ENCODE data around the gene MAP1B.

GRCh38 chr5:72109625-72110024 is 2.4 kb downstream of the MAP1B start:
- no peak for TF ChIP-seq ARNT (IDR thresholded peaks at IDR 0.05)
- TF ChIP-seq FOXK2 (IDR thresholded peaks at IDR 0.05) = no peak
- TF ChIP-seq NFRKB (IDR thresholded peaks at IDR 0.05) = no peak
- no peak for TF ChIP-seq FOXM1 (IDR thresholded peaks at IDR 0.05; ENCODE audit: borderline replicate concordance)
- TF ChIP-seq FOXA1 (IDR thresholded peaks at IDR 0.05) = no peak
- no peak for TF ChIP-seq SP1 (IDR thresholded peaks at IDR 0.05)
- TF ChIP-seq HDGF (IDR thresholded peaks at IDR 0.05; ENCODE audit: borderline replicate concordance) = no peak
- TF ChIP-seq SUZ12 (IDR thresholded peaks at IDR 0.05) = no peak
- TF ChIP-seq TARDBP (IDR thresholded peaks at IDR 0.05) = no peak
- TF ChIP-seq PKNOX1 (IDR thresholded peaks at IDR 0.05) = no peak
